HT-29 (cell line): Measurements from ENCODE around the gene JAKMIP1. TPM values are rescaled to one million over a fixed set of nuclear protein-coding genes. Genes with fewer than 3 reads are reported as not detected.

Source experiments
- DNase-seq: peaks from one replicate; pipeline ENCODE4 v3.0.0-alpha.2; 2015; ENCODE audit warnings: low spot score
- total RNA-seq: library from RNA; depleted of rRNA; stranded (reverse); fragments of >200 nt; shearing (Covaris generic); gene quantifications from 2 replicates; pipeline ENCODE4 v1.2.3, GENCODE V29; 2014

Gene JAKMIP1
- total RNA-seq, 1 experiment from 2014 or later: not detected

GRCh38 chr4:6068986-6069385 lies 131.4 kb downstream of the JAKMIP1 start:
- DNase-seq: no peak

GRCh38 chr4:6065934-6066590 lies 134.3 kb downstream of the JAKMIP1 start:
- DNase-seq: no peak

- no peak for DNase-seq
These were observed 135.2 kb downstream of the JAKMIP1 start for GRCh38 chr4:6065166-6065565.

GRCh38 chr4:6064383-6064782 lies 136.0 kb downstream of the JAKMIP1 start:
- no peak for DNase-seq

- no peak for DNase-seq
These were observed 136.7 kb downstream of the JAKMIP1 start for GRCh38 chr4:6063684-6064083.

GRCh38 chr4:6062133-6062532 lies 138.2 kb downstream of the JAKMIP1 start:
- DNase-seq: no peak

- DNase-seq: no peak
These were observed 141.0 kb downstream of the JAKMIP1 start for GRCh38 chr4:6059375-6059805.

- DNase-seq: peak; percentile 1
These were observed 141.6 kb downstream of the JAKMIP1 start for GRCh38 chr4:6058531-6059374.

- no peak for DNase-seq
These were observed 143.2 kb downstream of the JAKMIP1 start for GRCh38 chr4:6056976-6057766.

GRCh38 chr4:6055436-6055835 lies 144.9 kb downstream of the JAKMIP1 start:
- DNase-seq: no peak

GRCh38 chr4:6055030-6055429 lies 145.3 kb downstream of the JAKMIP1 start:
- DNase-seq: no peak

GRCh38 chr4:6054162-6054922 lies 146.0 kb downstream of the JAKMIP1 start:
- no peak for DNase-seq

GRCh38 chr4:6052679-6053078 lies 147.7 kb downstream of the JAKMIP1 start:
- DNase-seq: no peak

- DNase-seq: no peak
These were observed 149.8 kb downstream of the JAKMIP1 start for GRCh38 chr4:6050551-6050950.

- no peak for DNase-seq
These were observed 150.4 kb downstream of the JAKMIP1 start for GRCh38 chr4:6049985-6050384.

- DNase-seq: no peak
These were observed 151.1 kb downstream of the JAKMIP1 start for GRCh38 chr4:6049278-6049677.

GRCh38 chr4:6048537-6048936 lies 151.8 kb downstream of the JAKMIP1 start:
- no peak for DNase-seq

- DNase-seq: peak; percentile 16
These were observed 153.1 kb downstream of the JAKMIP1 start for GRCh38 chr4:6047130-6047673.

GRCh38 chr4:6046526-6047129 lies 153.7 kb downstream of the JAKMIP1 start:
- no peak for DNase-seq

- no peak for DNase-seq
These were observed 155.5 kb downstream of the JAKMIP1 start for GRCh38 chr4:6044805-6045204.

- DNase-seq: no peak
These were observed 156.1 kb downstream of the JAKMIP1 start for GRCh38 chr4:6044276-6044675.
